PFSK-1 (cell line): Measurements from ENCODE around the gene GPR34.

Experiments used
- FOXP2 ChIP-seq: optimal IDR thresholded peaks from 2 replicates; pipeline ENCODE3; 2011; ENCODE audit warnings: borderline replicate concordance, control low read depth, inconsistent platforms; ENCODE audit not compliant: insufficient read depth; ENCODE audit errors: extremely low read length, extremely low read depth
- POLR2AphosphoS5 ChIP-seq: IDR thresholded peaks from 2 replicates; pipeline ENCODE4 v1.6.1; 2012; ENCODE audit warnings: low read depth, mild to moderate bottlenecking, control low read depth, low read length, moderate library complexity
- SIN3A ChIP-seq: IDR thresholded peaks from 2 replicates; pipeline ENCODE4 v1.6.1; 2012; ENCODE audit warnings: mild to moderate bottlenecking, low read length, moderate library complexity, borderline replicate concordance; ENCODE audit not compliant: insufficient read depth
- TAF1 ChIP-seq: IDR thresholded peaks from 2 replicates; pipeline ENCODE4 v1.6.1; 2012; ENCODE audit warnings: low read length, control low read depth, borderline replicate concordance; ENCODE audit not compliant: insufficient read depth
- TF ChIP-seq, protein P1 (sequence below), 2 experiments: IDR thresholded peaks; 2 replicates each; pipeline versions ENCODE4 v1.6.1 to v1.8.0; 2011 to 2012; ENCODE audit warnings: low read depth in 2 of 2, low read length in 2 of 2, control low read depth in 1 of 2, inconsistent platforms in 1 of 2, mild to moderate bottlenecking in 1 of 2, moderate library complexity in 1 of 2; ENCODE audit not compliant: insufficient read depth in 1 of 2

Gene GPR34

DNA sequence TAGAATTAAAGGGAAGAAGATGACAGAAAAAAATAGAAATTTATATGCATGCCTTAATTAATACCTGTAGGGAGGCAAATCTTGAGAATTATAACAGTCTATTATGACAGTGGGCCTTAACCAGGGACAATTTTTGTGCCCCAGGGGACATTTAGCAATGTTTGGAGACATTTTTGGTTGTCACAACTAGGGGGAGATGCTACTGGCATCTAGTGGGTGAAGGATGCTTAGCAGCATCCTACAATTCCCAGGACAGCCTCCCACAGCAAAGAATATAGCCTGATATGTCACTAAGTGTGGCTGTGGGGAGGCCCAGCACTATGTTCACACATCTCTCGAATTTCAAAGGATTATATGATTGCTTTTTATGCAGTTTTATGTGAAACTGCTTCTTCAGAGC, 45.8 kb downstream of the GPR34 start:
- TF ChIP-seq, protein P1, sequence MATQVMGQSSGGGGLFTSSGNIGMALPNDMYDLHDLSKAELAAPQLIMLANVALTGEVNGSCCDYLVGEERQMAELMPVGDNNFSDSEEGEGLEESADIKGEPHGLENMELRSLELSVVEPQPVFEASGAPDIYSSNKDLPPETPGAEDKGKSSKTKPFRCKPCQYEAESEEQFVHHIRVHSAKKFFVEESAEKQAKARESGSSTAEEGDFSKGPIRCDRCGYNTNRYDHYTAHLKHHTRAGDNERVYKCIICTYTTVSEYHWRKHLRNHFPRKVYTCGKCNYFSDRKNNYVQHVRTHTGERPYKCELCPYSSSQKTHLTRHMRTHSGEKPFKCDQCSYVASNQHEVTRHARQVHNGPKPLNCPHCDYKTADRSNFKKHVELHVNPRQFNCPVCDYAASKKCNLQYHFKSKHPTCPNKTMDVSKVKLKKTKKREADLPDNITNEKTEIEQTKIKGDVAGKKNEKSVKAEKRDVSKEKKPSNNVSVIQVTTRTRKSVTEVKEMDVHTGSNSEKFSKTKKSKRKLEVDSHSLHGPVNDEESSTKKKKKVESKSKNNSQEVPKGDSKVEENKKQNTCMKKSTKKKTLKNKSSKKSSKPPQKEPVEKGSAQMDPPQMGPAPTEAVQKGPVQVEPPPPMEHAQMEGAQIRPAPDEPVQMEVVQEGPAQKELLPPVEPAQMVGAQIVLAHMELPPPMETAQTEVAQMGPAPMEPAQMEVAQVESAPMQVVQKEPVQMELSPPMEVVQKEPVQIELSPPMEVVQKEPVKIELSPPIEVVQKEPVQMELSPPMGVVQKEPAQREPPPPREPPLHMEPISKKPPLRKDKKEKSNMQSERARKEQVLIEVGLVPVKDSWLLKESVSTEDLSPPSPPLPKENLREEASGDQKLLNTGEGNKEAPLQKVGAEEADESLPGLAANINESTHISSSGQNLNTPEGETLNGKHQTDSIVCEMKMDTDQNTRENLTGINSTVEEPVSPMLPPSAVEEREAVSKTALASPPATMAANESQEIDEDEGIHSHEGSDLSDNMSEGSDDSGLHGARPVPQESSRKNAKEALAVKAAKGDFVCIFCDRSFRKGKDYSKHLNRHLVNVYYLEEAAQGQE (IDR thresholded peaks at IDR 0.05; ENCODE audit: insufficient read depth in 1 of 2, low read depth in 2 of 2, low read length in 2 of 2) = no peak
- TF ChIP-seq FOXP2 (no peak), POLR2AphosphoS5 (no peak), SIN3A (no peak), TAF1 (no peak)

DNA sequence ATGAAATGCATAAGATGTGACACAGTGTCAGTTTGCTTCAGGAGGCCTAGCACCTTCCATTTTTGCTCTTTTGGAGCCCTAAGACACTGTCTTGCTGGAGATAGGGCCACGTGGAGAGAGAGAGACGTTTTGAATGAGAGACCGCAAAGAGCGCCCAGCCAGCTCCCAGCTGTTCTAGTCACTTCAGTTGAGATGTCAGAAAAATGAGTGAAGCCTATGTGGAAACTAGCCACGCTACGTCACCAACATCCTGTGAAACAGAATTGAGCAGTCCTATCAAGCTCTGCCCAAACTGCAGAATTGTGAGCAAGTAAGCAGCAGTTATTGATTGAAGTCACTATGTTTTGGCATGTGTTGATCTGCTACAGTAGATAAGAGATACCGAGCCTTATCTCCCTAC, 48.3 kb downstream of the GPR34 start:
- TF ChIP-seq POLR2AphosphoS5 (no peak), TAF1 (no peak), FOXP2 (no peak), SIN3A (no peak)
- TF ChIP-seq, protein P1 (IDR thresholded peaks at IDR 0.05; ENCODE audit: insufficient read depth in 1 of 2, low read depth in 2 of 2, low read length in 2 of 2) = no peak

DNA sequence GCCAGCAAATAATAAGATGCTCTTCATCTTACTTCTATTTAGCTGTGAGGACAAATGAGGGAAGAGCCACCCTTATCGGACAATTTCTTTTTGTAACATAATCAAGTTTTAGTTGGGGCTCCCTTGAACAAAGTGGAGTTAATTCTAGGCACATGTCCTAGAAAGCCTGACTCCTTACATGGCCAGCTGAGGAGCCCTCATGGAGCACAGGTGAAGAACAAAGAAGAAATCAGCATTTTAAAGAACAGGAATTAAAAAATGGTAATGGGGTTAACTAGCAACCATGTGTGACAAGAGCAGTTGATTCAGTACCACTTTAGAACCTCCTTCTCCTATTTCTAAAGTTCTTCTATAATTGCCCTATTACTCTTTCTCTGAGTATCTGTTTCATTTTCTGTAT, 51.1 kb downstream of the GPR34 start:
- TF ChIP-seq FOXP2 = no peak
- TF ChIP-seq POLR2AphosphoS5 = no peak
- no peak for TF ChIP-seq TAF1
- TF ChIP-seq SIN3A = no peak
- TF ChIP-seq, protein P1 (IDR thresholded peaks at IDR 0.05; ENCODE audit: insufficient read depth in 1 of 2, low read depth in 2 of 2, low read length in 2 of 2) = no peak
